ENCODE results near the gene COX19. TPM values are rescaled to one million over a fixed set of nuclear protein-coding genes. Genes with fewer than 3 reads are reported as not detected.

Gene COX19
- total RNA-seq, 1 donor from 2014 or later = 10.8 TPM

GRCh38 chr7:997404-998395 is 22.4 kb upstream of the COX19 start:
- H3K36me3 ChIP-seq = peaks cover 0 to 7% of the 10 kb centered on the region in 2 donors
- peaks cover 10% of the 10 kb centered on the region for H3K4me1 ChIP-seq
- no peaks in the 10 kb centered on the region for H3K9me3 ChIP-seq
- no peak for TF ChIP-seq CTCF (IDR thresholded peaks at IDR 0.05)
- TF ChIP-seq POLR2AphosphoS5 (IDR thresholded peaks at IDR 0.05; ENCODE audit: insufficient read depth in 1 of 2, low read depth in 1 of 2) = no peak
- no peak for TF ChIP-seq POLR2A (IDR thresholded peaks at IDR 0.05)
- intact Hi-C loops (cut with DNase I) = loop anchor here (10.0 kb wide), 1 partner anchor 157 kb away; no protein-coding TSS in a partner anchor
- DNase-seq (ENCODE audit: extremely low spot score in 2 of 2) = no peak
- no peak overlapping the region for H3K27ac ChIP-seq
- no peak overlapping the region for H3K4me3 ChIP-seq
- no peaks in the 10 kb centered on the region for H3K27me3 ChIP-seq

- no peaks in the 10 kb centered on the region for H3K9me3 ChIP-seq
- TF ChIP-seq POLR2A (IDR thresholded peaks at IDR 0.05) (no peak), POLR2AphosphoS5 (IDR thresholded peaks at IDR 0.05; ENCODE audit: insufficient read depth in 1 of 2, low read depth in 1 of 2) (no peak), CTCF (IDR thresholded peaks at IDR 0.05) (no peak)
- peaks cover 0 to 7% of the 10 kb centered on the region in 2 donors for H3K36me3 ChIP-seq
- H3K4me1 ChIP-seq = peaks cover 13% of the 10 kb centered on the region
- no peaks in the 10 kb centered on the region for H3K27me3 ChIP-seq
- H3K27ac ChIP-seq = no peak overlapping the region
- intact Hi-C loops (cut with DNase I) = loop anchor here (10.0 kb wide), 1 partner anchor 159 kb away; no protein-coding TSS in a partner anchor
- H3K4me3 ChIP-seq = no peak overlapping the region
- no peak for DNase-seq (ENCODE audit: extremely low spot score in 2 of 2)
Measured at GRCh38 chr7:996079-996872, 20.9 kb upstream of the COX19 start.

- TF ChIP-seq POLR2AphosphoS5 (IDR thresholded peaks at IDR 0.05; ENCODE audit: insufficient read depth in 1 of 2, low read depth in 1 of 2) (no peak), POLR2A (IDR thresholded peaks at IDR 0.05) (no peak), CTCF (IDR thresholded peaks at IDR 0.05) (no peak)
- Histone ChIP-seq H3K4me3 (no peak overlapping the region), H3K4me1 (peaks cover 13% of the 10 kb centered on the region), H3K27ac (no peak overlapping the region), H3K9me3 (no peaks in the 10 kb centered on the region), H3K27me3 (no peaks in the 10 kb centered on the region), H3K36me3 (peaks cover 0 to 7% of the 10 kb centered on the region in 2 donors)
- intact Hi-C loops (cut with DNase I) = loop anchor here (10.0 kb wide), 1 partner anchor 159 kb away; no protein-coding TSS in a partner anchor
- DNase-seq (ENCODE audit: extremely low spot score in 2 of 2) = no peak
Measured at GRCh38 chr7:995571-995970, 20.2 kb upstream of the COX19 start.

GRCh38 chr7:994592-995308 is 19.4 kb upstream of the COX19 start:
- H3K4me1 ChIP-seq = peaks cover 13% of the 10 kb centered on the region
- H3K27me3 ChIP-seq = no peaks in the 10 kb centered on the region
- no peaks in the 10 kb centered on the region for H3K9me3 ChIP-seq
- H3K27ac ChIP-seq = no peak overlapping the region
- H3K36me3 ChIP-seq = peaks cover 0 to 7% of the 10 kb centered on the region in 2 donors
- no peak for DNase-seq (ENCODE audit: extremely low spot score in 2 of 2)
- TF ChIP-seq POLR2AphosphoS5 (IDR thresholded peaks at IDR 0.05; ENCODE audit: insufficient read depth in 1 of 2, low read depth in 1 of 2) (no peak), POLR2A (IDR thresholded peaks at IDR 0.05) (no peak), CTCF (IDR thresholded peaks at IDR 0.05) (no peak)
- intact Hi-C loops (cut with DNase I) = loop anchor here (10.0 kb wide), 1 partner anchor 160 kb away; no protein-coding TSS in a partner anchor
- no peak overlapping the region for H3K4me3 ChIP-seq
